Upper lobe of left lung (tissue), 4 donors: Measurements from ENCODE around the gene DHX38.

Source experiments
- EP300 ChIP-seq, 4 donors: sonication (generic); formaldehyde crosslinking; IDR thresholded peaks; one replicate each; pipeline ENCODE4 v1.5.1; 2017; ENCODE audit warnings: antibody characterized with exemption in 4 of 4, control low read depth in 2 of 4
- POLR2A ChIP-seq, 4 donors: fragments of 450-650 bp; IDR thresholded peaks; one replicate each; pipeline ENCODE4 v1.5.1; 2016 to 2017; ENCODE audit warnings: antibody characterized with exemption in 4 of 4, mild to moderate bottlenecking in 2 of 4
- TF ChIP-seq, protein P1 (sequence below), 6 experiments: fragments of 450-650 bp in 4 of 6; fragments of 200-600 bp in 2 of 6; sonication (generic) in 2 of 6; IDR thresholded peaks; one replicate each; pipeline ENCODE4 v1.5.1; 2016 to 2019; ENCODE audit warnings: antibody characterized with exemption in 6 of 6

DNA sequence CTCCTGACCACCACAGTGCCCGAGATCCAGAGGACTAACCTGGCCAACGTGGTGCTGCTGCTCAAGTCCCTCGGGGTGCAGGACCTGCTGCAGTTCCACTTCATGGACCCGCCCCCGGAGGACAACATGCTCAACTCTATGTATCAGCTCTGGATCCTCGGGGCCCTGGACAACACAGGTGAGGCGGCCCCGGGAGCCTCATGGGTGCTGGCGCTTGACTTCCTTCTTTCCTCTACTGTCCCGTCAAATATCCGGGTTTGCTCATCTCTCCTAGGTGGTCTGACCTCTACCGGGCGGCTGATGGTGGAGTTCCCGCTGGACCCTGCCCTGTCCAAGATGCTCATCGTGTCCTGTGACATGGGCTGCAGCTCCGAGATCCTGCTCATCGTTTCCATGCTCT, 13.7 kb downstream of the DHX38 start:
- TF ChIP-seq, protein P1, sequence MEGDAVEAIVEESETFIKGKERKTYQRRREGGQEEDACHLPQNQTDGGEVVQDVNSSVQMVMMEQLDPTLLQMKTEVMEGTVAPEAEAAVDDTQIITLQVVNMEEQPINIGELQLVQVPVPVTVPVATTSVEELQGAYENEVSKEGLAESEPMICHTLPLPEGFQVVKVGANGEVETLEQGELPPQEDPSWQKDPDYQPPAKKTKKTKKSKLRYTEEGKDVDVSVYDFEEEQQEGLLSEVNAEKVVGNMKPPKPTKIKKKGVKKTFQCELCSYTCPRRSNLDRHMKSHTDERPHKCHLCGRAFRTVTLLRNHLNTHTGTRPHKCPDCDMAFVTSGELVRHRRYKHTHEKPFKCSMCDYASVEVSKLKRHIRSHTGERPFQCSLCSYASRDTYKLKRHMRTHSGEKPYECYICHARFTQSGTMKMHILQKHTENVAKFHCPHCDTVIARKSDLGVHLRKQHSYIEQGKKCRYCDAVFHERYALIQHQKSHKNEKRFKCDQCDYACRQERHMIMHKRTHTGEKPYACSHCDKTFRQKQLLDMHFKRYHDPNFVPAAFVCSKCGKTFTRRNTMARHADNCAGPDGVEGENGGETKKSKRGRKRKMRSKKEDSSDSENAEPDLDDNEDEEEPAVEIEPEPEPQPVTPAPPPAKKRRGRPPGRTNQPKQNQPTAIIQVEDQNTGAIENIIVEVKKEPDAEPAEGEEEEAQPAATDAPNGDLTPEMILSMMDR (IDR thresholded peaks at IDR 0.05) = no peak
- no peak for TF ChIP-seq EP300 (IDR thresholded peaks at IDR 0.05)
- TF ChIP-seq POLR2A (IDR thresholded peaks at IDR 0.05) = no peak
